Sigmoid colon (tissue), 7 donors: ENCODE measurements around the gene B3GALT4. TPM values are rescaled to one million over a fixed set of nuclear protein-coding genes. Genes with fewer than 3 reads are reported as not detected.
"Not testable (repeated sequence)": the region's sequence is repeated elsewhere in the genome, so short reads cannot be mapped to it uniquely, and the experiment has no call there.

Experiments
- DNase-seq: peaks from one replicate; pipeline ENCODE4 v3.0.0-alpha.2; 2019
- H3K27ac ChIP-seq, 4 donors: fragments of 200-600 bp; sonication (generic); one replicate each; pipeline ENCODE4 v1.5.1; 2016 to 2019; ENCODE audit warnings: mild to moderate bottlenecking in 1 of 4
- H3K27me3 ChIP-seq, 3 donors: fragments of 200-600 bp; sonication (generic); one replicate each; pipeline ENCODE4 v1.5.1; 2019; ENCODE audit warnings: mild to moderate bottlenecking in 1 of 3
- H3K36me3 ChIP-seq, 4 donors: fragments of 200-600 bp; sonication (generic); one replicate each; pipeline ENCODE4 v1.5.1; 2016 to 2019
- H3K4me1 ChIP-seq, 4 donors: fragments of 200-600 bp; sonication (generic); one replicate each; pipeline ENCODE4 v1.5.1; 2017 to 2019
- H3K4me3 ChIP-seq, 4 donors: fragments of 200-600 bp; sonication (generic); one replicate each; pipeline ENCODE4 v1.5.1; 2017 to 2019; ENCODE audit warnings: mild to moderate bottlenecking in 2 of 4, moderate library complexity in 1 of 4
- H3K9me3 ChIP-seq, 4 donors: fragments of 200-600 bp in 3 of 4; sonication (generic) in 3 of 4; one replicate each; pipeline versions ENCODE4 v1.5.1 to v1.6.1; 2013 to 2019
- EP300 ChIP-seq, 4 donors: sonication (generic); formaldehyde crosslinking; IDR thresholded peaks; one replicate each; pipeline ENCODE4 v1.6.1; 2017; ENCODE audit warnings: antibody characterized with exemption in 4 of 4
- POLR2A ChIP-seq, 2 donors: fragments of 450-650 bp; IDR thresholded peaks; one replicate each; pipeline ENCODE4 v1.6.1; 2016; ENCODE audit warnings: antibody characterized with exemption in 2 of 2, mild to moderate bottlenecking in 2 of 2, moderate library complexity in 2 of 2
- POLR2AphosphoS5 ChIP-seq, 4 donors: sonication (generic); formaldehyde crosslinking; IDR thresholded peaks; one replicate each; pipeline ENCODE4 v1.6.1; 2017; ENCODE audit warnings: antibody characterized with exemption in 4 of 4
- WGBS, 2 donors: extraction: QIAGEN DNeasy Blood & Tissue Kit; methylation state at CpG; one replicate each; pipeline ENCODE4 v1.1.7; 2013; 5-methylcytosine and 5-hydroxymethylcytosine counted together
- intact Hi-C: fragments of 100-400 bp; cut with DNase I; formaldehyde crosslinking; loops from one replicate; pipeline ENCODE4 v1.15.1; 2023
- polyA plus RNA-seq, 3 donors: library from polyadenylated mRNA; stranded (reverse); fragments of 200-250 nt; gene quantifications; one replicate each; pipeline ENCODE4 v1.2.3, GENCODE V29; 2013
- total RNA-seq, 4 donors: library from RNA; depleted of rRNA; stranded (reverse); fragments of >200 nt; gene quantifications; one replicate each; pipeline ENCODE4 v1.1.0, GENCODE V29; 2016
- TF ChIP-seq, protein P1 (sequence below), 4 experiments: fragments of 450-650 bp in 3 of 4; fragments of 200-600 bp in 1 of 4; IDR thresholded peaks; one replicate each; pipeline ENCODE4 v1.5.1; 2016 to 2019; ENCODE audit warnings: antibody characterized with exemption in 4 of 4, mild to moderate bottlenecking in 3 of 4, moderate library complexity in 2 of 4
- donor health status: healthy with polysubstance abuse.
- donor health status: Bipolar disorder and iron deficiency.
- donor health status: healthy.

Gene B3GALT4
- total and polyA plus RNA-seq, 7 donors: 7.2 to 23.6 (median 19.2) TPM

DNA sequence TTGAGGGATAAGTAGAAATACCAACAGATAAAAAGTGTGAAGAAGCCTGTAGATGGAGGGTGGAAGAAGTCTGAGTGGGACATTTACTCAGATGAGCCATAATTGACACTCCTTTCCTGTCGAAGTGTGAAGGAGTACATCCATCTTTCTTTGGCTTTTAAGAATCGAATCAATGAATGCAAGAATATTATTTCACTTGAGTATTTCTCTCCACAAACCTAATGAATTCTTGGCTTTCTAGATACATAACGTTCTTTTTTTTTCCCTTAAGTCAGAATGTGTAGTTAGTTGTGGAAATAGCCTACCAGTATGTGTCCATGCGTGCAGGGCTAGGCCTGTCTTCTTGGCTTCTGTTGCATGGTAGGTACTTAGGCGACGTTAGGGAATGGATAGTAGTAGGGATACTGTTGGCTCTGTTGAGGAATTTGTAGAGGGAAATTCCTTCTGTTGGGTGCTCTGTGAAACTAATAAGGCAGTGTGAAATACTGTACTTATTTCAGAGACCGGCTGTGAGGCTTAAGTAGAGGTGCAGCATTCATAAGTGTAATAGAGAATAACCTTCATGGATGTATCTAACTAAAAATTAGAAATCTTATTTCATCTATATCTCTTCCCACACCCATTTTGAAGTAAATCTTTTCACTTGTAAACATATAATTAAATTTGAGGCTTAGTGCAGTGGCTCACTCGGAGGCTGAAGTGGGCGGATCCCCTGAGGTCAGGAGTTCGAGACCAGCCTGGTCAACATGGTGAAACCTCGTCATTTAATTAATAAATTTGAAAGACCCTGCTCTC is 3.6 kb upstream of the B3GALT4 start:
- peaks cover 6 to 49% (median 25%) of the 10 kb centered on the region in 4 donors for H3K36me3 ChIP-seq
- H3K4me1 ChIP-seq: peaks cover 0 to 73% (median 69%) of the 10 kb centered on the region in 4 donors
- H3K4me3 ChIP-seq: peak overlapping the region in 1 of 4 donors; percentile 73
- no peaks in the 10 kb centered on the region for H3K9me3 ChIP-seq
- peak overlapping the region; percentile 89 to 96 (median 90) for H3K27ac ChIP-seq
- intact Hi-C loops: loop anchor here (5.0 to 10.0 kb wide), 3 partner anchors 71 to 1609 kb away; partner anchors contain the start of genes C6orf47, CSNK2B, GPANK1 and HSD17B8
- 18 to 51% methylated on average over 11 of the region's 11 CpGs for WGBS, 2 donors
- no peak for DNase-seq
- no peaks in the 10 kb centered on the region for H3K27me3 ChIP-seq
- no peak for TF ChIP-seq POLR2AphosphoS5 (IDR thresholded peaks at IDR 0.05)
- no peak for TF ChIP-seq POLR2A (IDR thresholded peaks at IDR 0.05)
- no peak for TF ChIP-seq EP300 (IDR thresholded peaks at IDR 0.05)
- TF ChIP-seq, protein P1, sequence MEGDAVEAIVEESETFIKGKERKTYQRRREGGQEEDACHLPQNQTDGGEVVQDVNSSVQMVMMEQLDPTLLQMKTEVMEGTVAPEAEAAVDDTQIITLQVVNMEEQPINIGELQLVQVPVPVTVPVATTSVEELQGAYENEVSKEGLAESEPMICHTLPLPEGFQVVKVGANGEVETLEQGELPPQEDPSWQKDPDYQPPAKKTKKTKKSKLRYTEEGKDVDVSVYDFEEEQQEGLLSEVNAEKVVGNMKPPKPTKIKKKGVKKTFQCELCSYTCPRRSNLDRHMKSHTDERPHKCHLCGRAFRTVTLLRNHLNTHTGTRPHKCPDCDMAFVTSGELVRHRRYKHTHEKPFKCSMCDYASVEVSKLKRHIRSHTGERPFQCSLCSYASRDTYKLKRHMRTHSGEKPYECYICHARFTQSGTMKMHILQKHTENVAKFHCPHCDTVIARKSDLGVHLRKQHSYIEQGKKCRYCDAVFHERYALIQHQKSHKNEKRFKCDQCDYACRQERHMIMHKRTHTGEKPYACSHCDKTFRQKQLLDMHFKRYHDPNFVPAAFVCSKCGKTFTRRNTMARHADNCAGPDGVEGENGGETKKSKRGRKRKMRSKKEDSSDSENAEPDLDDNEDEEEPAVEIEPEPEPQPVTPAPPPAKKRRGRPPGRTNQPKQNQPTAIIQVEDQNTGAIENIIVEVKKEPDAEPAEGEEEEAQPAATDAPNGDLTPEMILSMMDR (IDR thresholded peaks at IDR 0.05): no peak

DNA sequence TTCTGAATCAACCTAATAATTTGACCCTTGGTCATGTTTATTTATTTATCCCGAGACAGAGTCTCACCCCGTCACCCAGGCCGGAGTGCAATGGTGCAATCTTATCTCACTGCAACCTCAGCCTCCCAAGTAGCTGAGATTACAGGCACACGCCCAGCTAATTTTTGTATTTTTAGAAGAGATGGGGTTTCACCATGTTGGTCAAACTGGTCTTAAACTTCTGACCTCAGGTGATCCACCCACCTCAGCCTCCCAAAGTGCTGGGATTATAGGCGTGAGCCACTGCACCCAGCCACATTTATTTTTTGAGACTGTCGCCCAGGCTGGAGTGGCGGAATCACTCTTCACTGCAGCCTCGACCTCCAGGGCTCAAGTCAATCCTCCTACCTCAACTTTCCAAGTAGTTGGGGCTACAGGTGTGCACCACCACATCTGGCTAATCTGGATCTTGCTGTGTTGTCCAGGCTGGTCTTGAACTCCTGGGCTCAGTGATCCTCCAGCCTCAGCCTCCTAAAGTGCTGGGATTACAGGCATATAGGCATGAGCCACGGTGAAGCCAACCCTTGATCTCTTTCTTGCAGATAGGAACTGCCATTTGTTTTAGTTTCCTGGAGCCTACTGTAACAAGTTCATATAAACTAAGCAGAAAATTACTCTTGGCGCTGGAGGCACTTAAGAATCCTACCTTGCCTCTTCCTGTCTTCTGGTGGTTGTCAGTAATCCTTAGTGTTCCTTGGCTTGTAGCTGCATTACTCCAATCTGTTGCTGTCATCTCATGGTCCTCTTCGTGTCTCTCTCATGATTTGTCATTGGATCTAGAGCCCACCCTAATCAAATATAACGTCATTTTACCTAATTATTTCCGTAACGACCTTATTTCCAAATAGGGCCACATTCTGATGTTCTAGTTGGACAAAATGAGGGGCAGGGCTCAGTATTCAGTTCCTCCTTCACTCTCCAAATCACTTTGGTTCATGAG is 2.7 kb upstream of the B3GALT4 start:
- Histone ChIP-seq H3K27ac (peak overlapping the region in 1 of 4 donors; percentile 5), H3K4me3 (no peak overlapping the region), H3K9me3 (no peaks in the 10 kb centered on the region), H3K36me3 (peaks cover 6 to 48% (median 18%) of the 10 kb centered on the region in 4 donors), H3K27me3 (no peaks in the 10 kb centered on the region), H3K4me1 (peaks cover 0 to 74% (median 70%) of the 10 kb centered on the region in 4 donors)
- intact Hi-C loops: loop anchor here (5.0 to 10.0 kb wide), 3 partner anchors 72 to 1609 kb away; partner anchors contain the start of genes C6orf47, CSNK2B, GPANK1 and HSD17B8
- 23 to 62% methylated on average over 14 of the region's 14 CpGs for WGBS, 2 donors
- no peak for TF ChIP-seq EP300 (IDR thresholded peaks at IDR 0.05)
- TF ChIP-seq POLR2AphosphoS5 (IDR thresholded peaks at IDR 0.05): no peak
- TF ChIP-seq, protein P1 (IDR thresholded peaks at IDR 0.05): no peak
- TF ChIP-seq POLR2A (IDR thresholded peaks at IDR 0.05): no peak
- DNase-seq: no peak

DNA sequence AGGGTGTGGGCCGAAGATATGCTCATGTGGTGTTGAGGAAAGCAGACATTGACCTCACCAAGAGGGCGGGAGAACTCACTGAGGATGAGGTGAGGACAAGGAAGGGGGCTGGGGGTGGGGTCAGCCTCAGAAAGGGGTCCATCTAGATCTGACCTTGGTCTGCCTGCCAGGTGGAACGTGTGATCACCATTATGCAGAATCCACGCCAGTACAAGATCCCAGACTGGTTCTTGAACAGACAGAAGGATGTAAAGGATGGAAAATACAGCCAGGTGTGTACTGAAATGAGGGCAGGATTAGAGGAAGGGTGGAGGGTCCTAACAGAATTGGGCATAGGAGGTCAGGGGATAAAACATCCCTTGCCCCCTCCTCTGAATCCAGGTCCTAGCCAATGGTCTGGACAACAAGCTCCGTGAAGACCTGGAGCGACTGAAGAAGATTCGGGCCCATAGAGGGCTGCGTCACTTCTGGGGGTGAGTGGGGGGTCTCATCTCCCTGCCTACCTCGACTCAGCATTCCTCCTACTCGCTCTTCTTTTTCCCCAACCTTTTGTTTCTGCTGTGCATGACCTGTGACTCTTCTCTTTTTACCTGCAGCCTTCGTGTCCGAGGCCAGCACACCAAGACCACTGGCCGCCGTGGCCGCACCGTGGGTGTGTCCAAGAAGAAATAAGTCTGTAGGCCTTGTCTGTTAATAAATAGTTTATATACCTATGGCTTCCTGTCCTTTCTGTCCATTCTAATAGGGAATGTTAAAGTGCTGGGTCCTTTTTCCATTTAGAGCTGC is 935 bp upstream of the B3GALT4 start:
- H3K27ac ChIP-seq: peak overlapping the region; percentile 90 to 94 (median 93)
- intact Hi-C loops: loop anchor here (2.0 to 10.0 kb wide), 2 partner anchors 23 to 1611 kb away; partner anchors contain the start of genes C6orf47, CSNK2B, GPANK1 and LY6G5B
- peak overlapping the region in 3 of 4 donors; percentile 48 to 87 (median 74) for H3K4me3 ChIP-seq
- H3K27me3 ChIP-seq, DNase-seq, H3K9me3 ChIP-seq: not testable (repeated sequence)
- H3K4me1 ChIP-seq: peaks cover 0 to 63% (median 58%) of the 10 kb centered on the region in 4 donors
- 42 to 71% methylated on average over 16 of the region's 16 CpGs for WGBS, 2 donors
- H3K36me3 ChIP-seq: peaks cover 6 to 63% (median 20%) of the 10 kb centered on the region in 4 donors

DNA sequence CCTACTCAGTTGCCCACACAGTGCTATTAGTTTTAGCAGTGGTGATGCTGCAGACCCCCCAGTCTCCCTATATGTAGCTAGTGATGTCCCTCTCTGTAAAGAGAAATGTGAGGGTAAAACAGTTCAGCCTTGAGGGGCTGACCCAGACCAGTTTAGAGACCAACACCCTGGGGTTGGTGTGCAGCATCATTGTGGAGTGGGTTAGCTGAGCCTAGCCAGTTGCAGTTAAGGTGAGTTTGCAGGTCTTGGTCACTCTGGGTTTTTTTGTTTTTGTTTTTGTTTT is 401 bp upstream of the B3GALT4 start:
- TF ChIP-seq EP300 (IDR thresholded peaks at IDR 0.05): no peak
- TF ChIP-seq POLR2A (IDR thresholded peaks at IDR 0.05): no peak
- TF ChIP-seq, protein P1 (IDR thresholded peaks at IDR 0.05): no peak
- TF ChIP-seq POLR2AphosphoS5 (IDR thresholded peaks at IDR 0.05): no peak
- Histone ChIP-seq H3K27me3 (no peaks in the 10 kb centered on the region), H3K4me3 (peak overlapping the region; percentile 48 to 87 (median 64)), H3K9me3 (no peaks in the 10 kb centered on the region), H3K4me1 (peaks cover 0 to 60% (median 56%) of the 10 kb centered on the region in 4 donors), H3K27ac (peak overlapping the region; percentile 90 to 94 (median 93)), H3K36me3 (peaks cover 6 to 68% (median 20%) of the 10 kb centered on the region in 4 donors)
- intact Hi-C loops: loop anchor here (2.0 to 10.0 kb wide), 2 partner anchors 22 to 1612 kb away; partner anchors contain the start of genes C6orf47, CSNK2B, GPANK1 and LY6G5B
- no peak for DNase-seq
